HG03045 (cell line): ENCODE data around the gene SLC12A2.

Source experiments
- ATAC-seq: cut with Tn5 transposase; IDR thresholded peaks from one replicate; pipeline ENCODE4 v1.9.1; 2021; ENCODE audit warnings: mild to moderate bottlenecking, moderate library complexity; ENCODE audit not compliant: unreplicated experiment

The SLC12A2 gene

GRCh38 chr5:128224336-128224735 is 140.8 kb downstream of the SLC12A2 start:
- no peak for ATAC-seq

- no peak for ATAC-seq
Measured at GRCh38 chr5:128225245-128226030, 141.9 kb downstream of the SLC12A2 start.

GRCh38 chr5:128228008-128228407 is 144.4 kb downstream of the SLC12A2 start:
- ATAC-seq = no peak

- no peak for ATAC-seq
Measured at GRCh38 chr5:128228521-128228920, 145.0 kb downstream of the SLC12A2 start.

GRCh38 chr5:128234928-128235641 is 151.5 kb downstream of the SLC12A2 start:
- no peak for ATAC-seq

GRCh38 chr5:128236334-128236733 is 152.8 kb downstream of the SLC12A2 start:
- ATAC-seq = no peak

GRCh38 chr5:128237000-128237399 is 153.4 kb downstream of the SLC12A2 start:
- ATAC-seq = no peak

- ATAC-seq = no peak
Measured at GRCh38 chr5:128237546-128237945, 154.0 kb downstream of the SLC12A2 start.
